GM12874 (cell line): ENCODE measurements around the gene SART3.

ENCODE experiments used
- TF ChIP-seq, protein P1 (sequence below): IDR thresholded peaks from 2 replicates; pipeline ENCODE4 v1.5.1; 2011; ENCODE audit warnings: low read depth, mild to moderate bottlenecking, control low read depth, low read length, moderate library complexity; ENCODE audit not compliant: insufficient read depth

Gene SART3

DNA sequence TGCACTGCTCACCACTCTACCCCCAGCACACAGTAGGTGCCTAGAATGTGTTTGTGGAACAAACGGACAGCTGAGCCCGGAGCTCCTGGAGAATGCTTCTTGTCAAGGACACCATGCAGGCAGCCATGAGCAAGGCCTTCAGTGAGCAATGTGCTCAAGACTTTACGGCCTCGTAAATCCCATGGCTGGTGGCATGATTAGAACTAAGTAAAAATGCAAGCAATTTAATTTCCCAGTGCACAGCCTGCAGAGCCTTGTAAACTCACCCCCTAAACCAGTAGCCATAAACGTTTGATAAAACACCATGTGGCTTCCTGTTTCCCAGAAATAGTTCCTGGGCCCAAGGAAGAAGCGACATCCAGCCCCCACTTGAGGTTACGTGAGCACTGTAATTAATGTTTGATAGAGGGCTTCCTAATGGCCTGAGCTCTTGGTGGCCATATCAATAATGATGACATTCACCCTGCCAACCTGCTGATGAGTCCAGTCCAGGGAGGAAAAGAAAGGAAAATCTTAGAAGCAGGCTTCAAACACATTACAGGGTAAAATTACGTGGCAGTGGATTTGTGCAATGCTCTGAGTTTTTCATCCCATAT, 82.3 kb downstream of the SART3 start:
- TF ChIP-seq, protein P1, sequence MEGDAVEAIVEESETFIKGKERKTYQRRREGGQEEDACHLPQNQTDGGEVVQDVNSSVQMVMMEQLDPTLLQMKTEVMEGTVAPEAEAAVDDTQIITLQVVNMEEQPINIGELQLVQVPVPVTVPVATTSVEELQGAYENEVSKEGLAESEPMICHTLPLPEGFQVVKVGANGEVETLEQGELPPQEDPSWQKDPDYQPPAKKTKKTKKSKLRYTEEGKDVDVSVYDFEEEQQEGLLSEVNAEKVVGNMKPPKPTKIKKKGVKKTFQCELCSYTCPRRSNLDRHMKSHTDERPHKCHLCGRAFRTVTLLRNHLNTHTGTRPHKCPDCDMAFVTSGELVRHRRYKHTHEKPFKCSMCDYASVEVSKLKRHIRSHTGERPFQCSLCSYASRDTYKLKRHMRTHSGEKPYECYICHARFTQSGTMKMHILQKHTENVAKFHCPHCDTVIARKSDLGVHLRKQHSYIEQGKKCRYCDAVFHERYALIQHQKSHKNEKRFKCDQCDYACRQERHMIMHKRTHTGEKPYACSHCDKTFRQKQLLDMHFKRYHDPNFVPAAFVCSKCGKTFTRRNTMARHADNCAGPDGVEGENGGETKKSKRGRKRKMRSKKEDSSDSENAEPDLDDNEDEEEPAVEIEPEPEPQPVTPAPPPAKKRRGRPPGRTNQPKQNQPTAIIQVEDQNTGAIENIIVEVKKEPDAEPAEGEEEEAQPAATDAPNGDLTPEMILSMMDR: no peak

DNA sequence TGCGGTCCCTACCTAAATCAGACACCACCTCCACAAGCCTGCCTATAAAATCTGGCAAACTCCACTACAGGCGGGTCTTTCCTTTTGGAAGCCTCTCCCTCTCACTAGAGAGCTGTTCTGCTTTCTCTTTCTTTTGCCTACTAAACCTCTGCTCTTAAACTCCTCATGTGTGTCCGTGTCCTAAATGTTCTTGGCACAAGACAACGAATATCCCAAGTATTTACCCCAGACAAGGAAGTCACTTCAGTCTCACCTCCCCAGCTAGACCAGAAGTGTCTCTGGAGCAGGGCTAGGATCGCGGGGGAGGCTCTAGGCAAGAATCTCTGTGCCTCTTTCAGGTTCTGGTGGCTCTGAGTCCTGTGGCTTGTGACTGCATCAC, 83.1 kb downstream of the SART3 start:
- TF ChIP-seq, protein P1: no peak

DNA sequence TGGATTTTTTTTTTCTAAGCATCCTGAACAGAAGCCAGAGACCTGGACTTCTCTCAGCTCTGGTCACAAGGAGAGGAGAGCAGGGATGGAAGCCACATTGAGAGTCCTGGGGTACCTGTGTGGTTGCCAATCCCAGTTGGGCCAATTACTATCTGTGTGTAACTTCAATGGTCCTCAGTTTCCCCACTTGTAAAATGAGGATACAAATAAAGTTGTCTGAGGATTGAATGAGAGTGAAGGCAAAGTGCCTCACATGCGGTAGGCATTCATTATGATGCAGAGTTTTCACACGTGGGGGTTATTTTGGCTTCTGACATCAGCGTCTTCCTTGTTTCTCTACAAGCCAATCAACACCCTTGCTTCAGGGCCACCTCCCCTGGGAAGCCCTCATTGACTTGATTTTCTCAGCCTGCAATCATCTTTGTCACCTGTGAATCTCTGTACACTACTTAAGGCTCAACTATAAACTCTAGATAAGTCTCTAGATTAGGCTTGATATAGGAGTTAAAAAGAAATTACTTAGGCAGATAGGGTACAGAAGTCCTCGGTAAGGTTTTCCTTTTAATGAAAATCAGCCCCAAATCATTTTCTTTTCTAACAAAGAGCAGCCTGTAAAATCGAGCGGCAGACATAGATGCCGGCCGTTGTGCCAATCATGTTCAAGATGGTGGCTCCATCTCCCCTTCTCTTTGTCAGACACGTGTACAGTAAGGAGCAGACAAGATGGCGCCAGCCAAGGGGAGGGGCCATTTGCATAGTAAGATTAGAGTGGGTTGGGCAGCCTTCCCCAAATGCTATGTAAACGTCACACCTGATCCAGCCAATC, 83.7 kb downstream of the SART3 start:
- TF ChIP-seq, protein P1: no peak

DNA sequence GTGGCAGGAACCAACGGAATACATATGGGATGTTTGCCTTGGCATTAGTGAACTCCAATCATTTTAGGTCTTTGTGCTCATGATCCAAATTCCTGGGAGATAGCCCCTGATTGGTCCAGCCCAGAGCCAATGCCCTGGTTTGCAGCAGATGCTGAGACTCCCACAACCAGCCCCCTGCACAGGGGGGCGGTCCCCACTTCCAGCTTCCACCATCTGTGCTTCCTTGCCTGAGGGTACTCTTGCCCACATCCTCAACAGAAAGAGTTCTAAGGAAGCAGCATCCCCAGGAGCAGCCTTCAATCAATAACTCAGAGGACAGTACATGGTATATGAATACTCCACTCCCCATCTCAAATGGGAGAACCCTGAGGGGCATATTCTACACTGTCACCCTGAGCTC, 85.6 kb downstream of the SART3 start:
- TF ChIP-seq, protein P1: no peak

DNA sequence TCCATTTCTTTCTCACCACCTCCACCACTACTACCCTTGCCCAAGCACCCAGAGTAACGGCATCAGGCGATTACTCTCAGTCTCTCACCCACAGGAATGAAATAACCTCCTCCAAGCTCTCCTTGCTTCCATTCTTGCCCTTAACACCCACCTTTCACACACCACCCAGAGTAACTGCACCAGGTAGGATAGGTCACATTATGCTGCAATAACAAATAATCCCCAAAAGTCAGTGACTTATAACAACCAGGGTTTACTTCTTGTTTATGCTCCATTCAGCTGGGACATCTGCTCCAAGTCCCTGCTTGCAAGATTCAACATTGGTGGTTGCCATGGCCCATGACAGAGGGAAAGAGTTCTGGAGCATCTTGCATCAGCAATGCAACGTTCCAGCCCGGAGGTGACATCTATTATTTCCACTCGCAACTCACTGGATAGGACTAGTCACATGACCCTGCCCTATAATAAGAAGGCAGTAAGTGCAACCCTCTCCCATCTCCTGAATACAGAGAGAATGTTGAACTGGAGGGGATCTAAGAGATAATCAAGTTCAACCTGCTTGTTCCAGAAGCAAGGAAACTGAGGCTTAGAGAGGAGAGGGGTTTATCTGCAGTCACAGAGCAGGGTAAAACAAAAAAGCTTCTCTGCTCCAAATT, 87.4 kb downstream of the SART3 start:
- TF ChIP-seq, protein P1: no peak
